Neural progenitor cell (in vitro differentiated cells): ENCODE measurements around the gene ANKRD33. TPM values are rescaled to one million over a fixed set of nuclear protein-coding genes. Genes with fewer than 3 reads are reported as not detected.

Source experiments
- DNase-seq: peaks from one replicate; pipeline ENCODE4 v3.0.0-alpha.2; 2016; ENCODE audit warnings: low spot score
- H2AFZ ChIP-seq: fragments of 200-600 bp; sonication (generic); replicated peaks from 2 replicates; pipeline ENCODE4 v1.6.1; 2016; ENCODE audit warnings: antibody characterized with exemption
- H3F3A ChIP-seq: fragments of 200-600 bp; sonication (generic); 2 replicates; pipeline ENCODE4 v1.6.1; 2016; ENCODE audit warnings: antibody characterized with exemption, low read depth
- H3K27ac ChIP-seq: fragments of 200-600 bp; sonication (generic); 2 replicates; pipeline ENCODE4 v1.5.1; 2016; ENCODE audit warnings: mild to moderate bottlenecking
- H3K27me3 ChIP-seq: fragments of 200-600 bp; sonication (generic); 2 replicates; pipeline ENCODE4 v1.6.1; 2016; ENCODE audit warnings: mild to moderate bottlenecking, moderate library complexity
- H3K36me3 ChIP-seq: fragments of 200-600 bp; sonication (generic); 2 replicates; pipeline ENCODE4 v1.5.1; 2016
- H3K4me1 ChIP-seq: fragments of 200-600 bp; sonication (generic); 2 replicates; pipeline ENCODE4 v1.6.1; 2016; ENCODE audit warnings: mixed run types
- H3K4me2 ChIP-seq: fragments of 200-600 bp; sonication (generic); 2 replicates; pipeline ENCODE4 v1.6.1; 2016
- H3K4me3 ChIP-seq: fragments of 200-600 bp; sonication (generic); 2 replicates; pipeline ENCODE4 v1.5.1; 2016
- H3K79me2 ChIP-seq: fragments of 200-600 bp; sonication (generic); 2 replicates; pipeline ENCODE4 v1.6.1; 2016; ENCODE audit warnings: low read depth
- H3K9ac ChIP-seq: fragments of 200-600 bp; sonication (generic); 2 replicates; pipeline ENCODE4 v1.6.1; 2016
- H3K9me3 ChIP-seq: fragments of 200-600 bp; sonication (generic); 2 replicates; pipeline ENCODE4 v1.5.1; 2016; ENCODE audit warnings: low read depth
- H4K20me1 ChIP-seq: fragments of 200-600 bp; sonication (generic); 2 replicates; pipeline ENCODE4 v1.6.1; 2016; ENCODE audit warnings: low read depth
- H3K27ac Mint-ChIP-seq: 3 replicates; pipeline ENCODE4 v1.8.0; 2021; ENCODE audit warnings: mixed read lengths
- H3K27me3 Mint-ChIP-seq: 2 replicates; pipeline ENCODE4 v1.8.0; 2022; ENCODE audit warnings: low read depth, mild to moderate bottlenecking, inconsistent platforms, moderate library complexity, mixed read lengths; ENCODE audit not compliant: insufficient read depth
- H3K36me3 Mint-ChIP-seq: 3 replicates; pipeline ENCODE4 v1.8.0; 2021; ENCODE audit warnings: mixed read lengths
- H3K4me1 Mint-ChIP-seq: 3 replicates; pipeline ENCODE4 v1.8.0; 2021; ENCODE audit warnings: mixed read lengths
- H3K4me3 Mint-ChIP-seq: 3 replicates; pipeline ENCODE4 v1.8.0; 2021; ENCODE audit warnings: mild to moderate bottlenecking, moderate library complexity, mixed read lengths
- H3K9me3 Mint-ChIP-seq: 3 replicates; pipeline ENCODE4 v1.8.0; 2020; ENCODE audit warnings: mixed read lengths
- EZH2 ChIP-seq: fragments of 200-600 bp; sonication (generic); IDR thresholded peaks from 2 replicates; pipeline ENCODE4 v1.6.1; 2017; ENCODE audit warnings: antibody characterized with exemption, mild to moderate bottlenecking, moderate library complexity
- EZH2phosphoT487 ChIP-seq: fragments of 200-600 bp; sonication (generic); IDR thresholded peaks from 2 replicates; pipeline ENCODE4 v1.6.1; 2017; ENCODE audit warnings: antibody characterized with exemption
- total RNA-seq: library from RNA; depleted of rRNA; stranded (reverse); fragments of >200 nt; gene quantifications from 2 replicates; pipeline ENCODE4 v1.2.3, GENCODE V29; 2015; ENCODE audit warnings: low replicate concordance
- TF ChIP-seq, protein P1 (sequence below): fragments of 200-600 bp; sonication (generic); IDR thresholded peaks from 2 replicates; pipeline ENCODE4 v1.5.1; 2017; ENCODE audit warnings: antibody characterized with exemption, mild to moderate bottlenecking

Gene ANKRD33
- total RNA-seq, 1 donor from 2014 or later, result 0.39 TPM

DNA sequence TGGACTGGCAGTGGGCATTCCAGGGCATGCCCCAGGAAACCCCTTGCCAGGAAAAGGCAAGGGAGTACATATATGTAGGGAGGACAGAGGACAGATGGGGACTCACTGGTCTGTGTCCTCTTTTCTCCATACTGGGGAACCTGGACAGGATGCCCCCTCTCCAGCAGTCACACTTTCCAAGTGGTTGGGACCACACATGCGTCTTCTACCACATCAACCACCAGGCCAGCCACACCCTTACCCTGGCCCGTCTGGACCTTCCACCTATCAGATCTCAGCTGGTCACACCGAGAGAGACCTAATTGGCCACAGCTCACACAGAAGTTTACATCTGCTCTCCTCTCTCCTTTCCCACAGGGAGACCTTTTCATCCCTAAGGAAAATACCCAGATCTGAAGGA, 8.3 kb downstream of the ANKRD33 start:
- Histone ChIP-seq H3K36me3 (no peaks in the 10 kb centered on the region), H2AFZ (no peak overlapping the region), H3K9ac (no peak overlapping the region), H3K27me3 (no peaks in the 10 kb centered on the region), H3K27ac (no peak overlapping the region), H3K4me1 (peaks cover 8% of the 10 kb centered on the region), H4K20me1 (no peaks in the 10 kb centered on the region), H3K4me2 (no peak overlapping the region), H3F3A (peaks cover 10% of the 10 kb centered on the region), H3K9me3 (no peaks in the 10 kb centered on the region), H3K79me2 (no peaks in the 10 kb centered on the region), H3K4me3 (no peak overlapping the region)
- H3K9me3 Mint-ChIP-seq, result no peaks in the 10 kb centered on the region
- peaks cover 16% of the 10 kb centered on the region for H3K4me1 Mint-ChIP-seq
- no peaks in the 10 kb centered on the region for H3K36me3 Mint-ChIP-seq
- peaks cover 7% of the 10 kb centered on the region for H3K27me3 Mint-ChIP-seq
- TF ChIP-seq, protein P1, sequence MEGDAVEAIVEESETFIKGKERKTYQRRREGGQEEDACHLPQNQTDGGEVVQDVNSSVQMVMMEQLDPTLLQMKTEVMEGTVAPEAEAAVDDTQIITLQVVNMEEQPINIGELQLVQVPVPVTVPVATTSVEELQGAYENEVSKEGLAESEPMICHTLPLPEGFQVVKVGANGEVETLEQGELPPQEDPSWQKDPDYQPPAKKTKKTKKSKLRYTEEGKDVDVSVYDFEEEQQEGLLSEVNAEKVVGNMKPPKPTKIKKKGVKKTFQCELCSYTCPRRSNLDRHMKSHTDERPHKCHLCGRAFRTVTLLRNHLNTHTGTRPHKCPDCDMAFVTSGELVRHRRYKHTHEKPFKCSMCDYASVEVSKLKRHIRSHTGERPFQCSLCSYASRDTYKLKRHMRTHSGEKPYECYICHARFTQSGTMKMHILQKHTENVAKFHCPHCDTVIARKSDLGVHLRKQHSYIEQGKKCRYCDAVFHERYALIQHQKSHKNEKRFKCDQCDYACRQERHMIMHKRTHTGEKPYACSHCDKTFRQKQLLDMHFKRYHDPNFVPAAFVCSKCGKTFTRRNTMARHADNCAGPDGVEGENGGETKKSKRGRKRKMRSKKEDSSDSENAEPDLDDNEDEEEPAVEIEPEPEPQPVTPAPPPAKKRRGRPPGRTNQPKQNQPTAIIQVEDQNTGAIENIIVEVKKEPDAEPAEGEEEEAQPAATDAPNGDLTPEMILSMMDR, result no peak
- TF ChIP-seq EZH2 (no peak), EZH2phosphoT487 (no peak)
- H3K27ac Mint-ChIP-seq, result peak overlapping the region; percentile 87
- DNase-seq, result no peak
- H3K4me3 Mint-ChIP-seq, result peak overlapping the region; percentile 38

DNA sequence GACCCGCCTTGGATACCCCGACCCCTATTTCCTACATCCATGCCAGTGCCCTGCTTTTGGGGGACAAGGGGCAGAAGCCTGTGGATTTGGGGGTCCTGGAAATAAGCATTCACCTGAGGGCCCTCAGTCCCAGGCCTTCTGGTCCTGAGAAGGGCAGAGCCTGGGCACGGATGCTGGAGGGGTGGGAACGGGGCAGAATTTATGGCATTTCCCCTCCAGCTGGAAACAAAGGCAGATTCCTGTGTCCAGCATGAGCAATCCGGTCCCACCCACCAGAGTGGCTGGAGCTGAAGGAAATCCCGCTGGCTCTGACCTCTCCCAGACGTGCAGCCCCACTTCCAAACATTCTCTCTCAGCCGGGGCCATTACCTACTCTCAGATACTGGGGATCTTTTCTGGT, 9.3 kb downstream of the ANKRD33 start:
- H3K9me3 Mint-ChIP-seq, result no peaks in the 10 kb centered on the region
- H3F3A ChIP-seq, result peaks cover 5% of the 10 kb centered on the region
- H3K9ac ChIP-seq, result no peak overlapping the region
- TF ChIP-seq EZH2, result no peak
- TF ChIP-seq EZH2phosphoT487, result no peak
- H3K4me3 Mint-ChIP-seq, result no peak overlapping the region
- no peak overlapping the region for H3K27ac ChIP-seq
- H3K36me3 Mint-ChIP-seq, result no peaks in the 10 kb centered on the region
- H3K27me3 Mint-ChIP-seq, result peaks cover 7% of the 10 kb centered on the region
- peaks cover 16% of the 10 kb centered on the region for H3K4me1 Mint-ChIP-seq
- H2AFZ ChIP-seq, result no peak overlapping the region
- H4K20me1 ChIP-seq, result no peaks in the 10 kb centered on the region
- H3K4me1 ChIP-seq, result peaks cover 8% of the 10 kb centered on the region
- no peak overlapping the region for H3K4me3 ChIP-seq
- no peak overlapping the region for H3K27ac Mint-ChIP-seq
- H3K9me3 ChIP-seq, result no peaks in the 10 kb centered on the region
- no peaks in the 10 kb centered on the region for H3K27me3 ChIP-seq
- no peak overlapping the region for H3K4me2 ChIP-seq
- H3K79me2 ChIP-seq, result no peaks in the 10 kb centered on the region
- H3K36me3 ChIP-seq, result no peaks in the 10 kb centered on the region
- DNase-seq, result no peak

DNA sequence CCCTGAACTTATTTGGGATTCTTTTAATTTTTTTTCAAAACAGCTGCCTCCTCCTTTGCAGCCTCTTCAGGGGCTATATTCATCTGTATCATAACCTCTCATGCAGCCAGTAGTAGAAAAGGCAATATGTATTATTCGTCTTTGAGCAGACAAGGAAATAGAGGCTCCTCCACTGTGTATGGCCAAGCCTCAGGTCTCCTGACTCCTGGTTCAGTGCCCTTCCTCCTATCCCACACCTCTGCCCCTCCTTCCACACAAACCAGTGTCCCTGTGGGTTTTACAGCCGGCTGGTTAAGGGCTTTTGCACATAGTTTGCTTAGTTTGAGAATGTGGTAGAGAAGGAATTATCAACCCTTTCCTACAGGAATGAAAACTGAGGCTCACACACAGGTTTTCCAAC, 10.6 kb downstream of the ANKRD33 start:
- peaks cover 8% of the 10 kb centered on the region for H3K4me1 ChIP-seq
- no peak overlapping the region for H2AFZ ChIP-seq

DNA sequence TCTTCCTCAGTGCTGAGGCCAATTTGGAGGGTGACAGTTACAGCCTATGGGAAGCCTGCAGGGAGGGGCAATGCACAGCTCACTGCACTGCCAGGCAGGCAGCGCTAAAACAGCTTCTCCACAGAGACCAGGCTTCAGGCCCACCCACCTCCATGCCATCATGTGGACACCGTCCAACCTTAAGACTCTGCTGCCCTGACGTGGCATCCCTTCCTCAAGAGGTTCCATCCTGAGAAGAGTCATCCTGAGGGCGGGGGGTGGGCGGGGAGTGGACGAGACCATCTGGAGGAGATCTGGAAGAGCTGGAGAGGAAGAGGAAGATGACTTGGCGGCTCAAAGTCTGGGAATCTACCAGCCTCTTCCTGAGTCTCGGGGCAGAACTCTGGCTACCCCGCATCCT, 11.0 kb downstream of the ANKRD33 start:
- H3K4me2 ChIP-seq, result no peak overlapping the region
- peaks cover 16% of the 10 kb centered on the region for H3K4me1 Mint-ChIP-seq
- no peak for DNase-seq

More for the DNA sequence above, 10.6 kb downstream of the ANKRD33 start:
- Histone ChIP-seq H3K27me3 (no peaks in the 10 kb centered on the region), H3K9me3 (no peaks in the 10 kb centered on the region), H3K9ac (no peak overlapping the region), H3K36me3 (no peaks in the 10 kb centered on the region), H3K4me2 (no peak overlapping the region), H3K79me2 (no peaks in the 10 kb centered on the region), H3K27ac (no peak overlapping the region), H3F3A (peaks cover 5% of the 10 kb centered on the region), H3K4me3 (no peak overlapping the region), H4K20me1 (no peaks in the 10 kb centered on the region)
- no peak overlapping the region for H3K27ac Mint-ChIP-seq
- TF ChIP-seq, protein P1, result no peak
- no peak for TF ChIP-seq EZH2phosphoT487
- TF ChIP-seq EZH2, result no peak
- no peak for DNase-seq
- H3K27me3 Mint-ChIP-seq, result peaks cover 9% of the 10 kb centered on the region
- no peaks in the 10 kb centered on the region for H3K36me3 Mint-ChIP-seq
- H3K9me3 Mint-ChIP-seq, result no peaks in the 10 kb centered on the region
- peaks cover 16% of the 10 kb centered on the region for H3K4me1 Mint-ChIP-seq
- no peak overlapping the region for H3K4me3 Mint-ChIP-seq

More for the DNA sequence above, 11.0 kb downstream of the ANKRD33 start:
- Histone ChIP-seq H3K9me3 (no peaks in the 10 kb centered on the region), H3K4me3 (no peak overlapping the region), H3K79me2 (no peaks in the 10 kb centered on the region), H2AFZ (no peak overlapping the region), H3F3A (peaks cover 5% of the 10 kb centered on the region), H3K27me3 (no peaks in the 10 kb centered on the region), H3K36me3 (no peaks in the 10 kb centered on the region), H3K27ac (no peak overlapping the region), H4K20me1 (no peaks in the 10 kb centered on the region), H3K9ac (no peak overlapping the region), H3K4me1 (peaks cover 8% of the 10 kb centered on the region)
- no peaks in the 10 kb centered on the region for H3K9me3 Mint-ChIP-seq
- peaks cover 7% of the 10 kb centered on the region for H3K27me3 Mint-ChIP-seq
- H3K4me3 Mint-ChIP-seq, result no peak overlapping the region
- H3K36me3 Mint-ChIP-seq, result no peaks in the 10 kb centered on the region
- TF ChIP-seq, protein P1, result no peak
- TF ChIP-seq EZH2phosphoT487 (no peak), EZH2 (no peak)
- H3K27ac Mint-ChIP-seq, result no peak overlapping the region
